Measurements from ENCODE around the gene ZNF586.
"Not testable (repeated sequence)": the region's sequence is repeated elsewhere in the genome, so short reads cannot be mapped to it uniquely, and the experiment has no call there.

The ZNF586 gene

GRCh38 chr19:57769345-57770131 lies at the start of gene ZNF586:
TSS of gene ZNF586 (plus strand) at chr19:57769676. CDS start at chr19:57769843, 167 bp downstream.
- no peak within 1 kb of the TSS for H3K27ac ChIP-seq (ENCODE audit: low read length)
- no peaks in the 10 kb centered on the region for H3K4me1 ChIP-seq (ENCODE audit: control insufficient read depth, low read depth, low read length)
- H3K9me3 ChIP-seq (ENCODE audit: control insufficient read depth, low read depth, low read length) = no peaks in the 10 kb centered on the region
- peak within 1 kb of the TSS; percentile 67 for H3K9ac ChIP-seq (ENCODE audit: low read length)
- no peaks in the 10 kb centered on the region for H3K27me3 ChIP-seq (ENCODE audit: control insufficient read depth, insufficient read depth, low read length)
- peak within 1 kb of the TSS; percentile 71 for H3K4me3 ChIP-seq (ENCODE audit: low read length)
- H3K36me3 ChIP-seq (ENCODE audit: control insufficient read depth, low read depth, low read length) = peaks cover 5% of the 10 kb centered on the region

- peaks cover 14% of the 10 kb centered on the region for H3K36me3 ChIP-seq (ENCODE audit: control insufficient read depth, low read depth, low read length)
- H3K27me3 ChIP-seq (ENCODE audit: control insufficient read depth, insufficient read depth, low read length) = no peaks in the 10 kb centered on the region
- no peaks in the 10 kb centered on the region for H3K9me3 ChIP-seq (ENCODE audit: control insufficient read depth, low read depth, low read length)
- no peak overlapping the region for H3K9ac ChIP-seq (ENCODE audit: low read length)
- H3K4me3 ChIP-seq (ENCODE audit: low read length) = no peak overlapping the region
- peaks cover 13% of the 10 kb centered on the region for H3K4me1 ChIP-seq (ENCODE audit: control insufficient read depth, low read depth, low read length)
- no peak overlapping the region for H3K27ac ChIP-seq (ENCODE audit: low read length)
Measured at GRCh38 chr19:57719901-57720519, 49.5 kb upstream of the ZNF586 start.

GRCh38 chr19:57720878-57721277 lies 48.6 kb upstream of the ZNF586 start:
- Histone ChIP-seq H3K27ac (ENCODE audit: low read length) (no peak overlapping the region), H3K4me3 (ENCODE audit: low read length) (no peak overlapping the region), H3K9ac (ENCODE audit: low read length) (no peak overlapping the region), H3K36me3 (ENCODE audit: control insufficient read depth, low read depth, low read length) (peaks cover 14% of the 10 kb centered on the region), H3K4me1 (ENCODE audit: control insufficient read depth, low read depth, low read length) (peaks cover 13% of the 10 kb centered on the region), H3K9me3 (ENCODE audit: control insufficient read depth, low read depth, low read length) (no peaks in the 10 kb centered on the region), H3K27me3 (ENCODE audit: control insufficient read depth, insufficient read depth, low read length) (no peaks in the 10 kb centered on the region)

- H3K4me3 ChIP-seq (ENCODE audit: low read length); H3K9me3 ChIP-seq (ENCODE audit: control insufficient read depth, low read depth, low read length); H3K9ac ChIP-seq (ENCODE audit: low read length); H3K36me3 ChIP-seq (ENCODE audit: control insufficient read depth, low read depth, low read length); H3K27ac ChIP-seq (ENCODE audit: low read length); H3K4me1 ChIP-seq (ENCODE audit: control insufficient read depth, low read depth, low read length): not testable (repeated sequence)
- H3K27me3 ChIP-seq (ENCODE audit: control insufficient read depth, insufficient read depth, low read length) = peaks cover 13% of the 10 kb centered on the region
Measured at GRCh38 chr19:57738320-57738719, 31.2 kb upstream of the ZNF586 start.

GRCh38 chr19:57738770-57739169 lies 30.7 kb upstream of the ZNF586 start:
- not testable (repeated sequence) for H3K9me3 ChIP-seq (ENCODE audit: control insufficient read depth, low read depth, low read length); H3K36me3 ChIP-seq (ENCODE audit: control insufficient read depth, low read depth, low read length); H3K27ac ChIP-seq (ENCODE audit: low read length)

GRCh38 chr19:57746580-57747471 lies 22.6 kb upstream of the ZNF586 start, which contains the start of gene ZNF776:
TSS of gene ZNF776 (plus strand) at chr19:57746815. CDS start at chr19:57747059, 244 bp downstream.
- peaks cover 28% of the 10 kb centered on the region for H3K36me3 ChIP-seq (ENCODE audit: control insufficient read depth, low read depth, low read length)
- H3K9ac ChIP-seq (ENCODE audit: low read length) = peak within 1 kb of the TSS; percentile 78
- no peaks in the 10 kb centered on the region for H3K9me3 ChIP-seq (ENCODE audit: control insufficient read depth, low read depth, low read length)
- peaks cover 9% of the 10 kb centered on the region for H3K4me1 ChIP-seq (ENCODE audit: control insufficient read depth, low read depth, low read length)
- H3K27me3 ChIP-seq (ENCODE audit: control insufficient read depth, insufficient read depth, low read length) = peaks cover under 1% of the 10 kb centered on the region
- peak within 1 kb of the TSS; percentile 17 for H3K27ac ChIP-seq (ENCODE audit: low read length)
- peak within 1 kb of the TSS; percentile 79 for H3K4me3 ChIP-seq (ENCODE audit: low read length)

More at GRCh38 chr19:57738770-57739169, 30.7 kb upstream of the ZNF586 start:
- not testable (repeated sequence) for H3K4me1 ChIP-seq (ENCODE audit: control insufficient read depth, low read depth, low read length); H3K9ac ChIP-seq (ENCODE audit: low read length); H3K4me3 ChIP-seq (ENCODE audit: low read length)
- H3K27me3 ChIP-seq (ENCODE audit: control insufficient read depth, insufficient read depth, low read length) = peaks cover 13% of the 10 kb centered on the region

GRCh38 chr19:57747472-57747807 lies 22.0 kb upstream of the ZNF586 start:
- no peak overlapping the region for H3K27ac ChIP-seq (ENCODE audit: low read length)

GRCh38 chr19:57748029-57748428 lies 21.4 kb upstream of the ZNF586 start:
- Histone ChIP-seq H3K27ac (ENCODE audit: low read length) (no peak overlapping the region), H3K4me3 (ENCODE audit: low read length) (peak overlapping the region; percentile 79), H3K27me3 (ENCODE audit: control insufficient read depth, insufficient read depth, low read length) (no peaks in the 10 kb centered on the region), H3K36me3 (ENCODE audit: control insufficient read depth, low read depth, low read length) (peaks cover 39% of the 10 kb centered on the region), H3K9me3 (ENCODE audit: control insufficient read depth, low read depth, low read length) (no peaks in the 10 kb centered on the region), H3K4me1 (ENCODE audit: control insufficient read depth, low read depth, low read length) (peaks cover 9% of the 10 kb centered on the region), H3K9ac (ENCODE audit: low read length) (peak overlapping the region; percentile 78)

More at GRCh38 chr19:57747472-57747807, 22.0 kb upstream of the ZNF586 start:
- H3K36me3 ChIP-seq (ENCODE audit: control insufficient read depth, low read depth, low read length) = peaks cover 33% of the 10 kb centered on the region
- H3K9ac ChIP-seq (ENCODE audit: low read length) = peak overlapping the region; percentile 78
- peaks cover 9% of the 10 kb centered on the region for H3K4me1 ChIP-seq (ENCODE audit: control insufficient read depth, low read depth, low read length)
- H3K4me3 ChIP-seq (ENCODE audit: low read length) = peak overlapping the region; percentile 79
- no peaks in the 10 kb centered on the region for H3K9me3 ChIP-seq (ENCODE audit: control insufficient read depth, low read depth, low read length)
- H3K27me3 ChIP-seq (ENCODE audit: control insufficient read depth, insufficient read depth, low read length) = no peaks in the 10 kb centered on the region

- Histone ChIP-seq H3K4me1 (ENCODE audit: control insufficient read depth, low read depth, low read length) (no peaks in the 10 kb centered on the region), H3K4me3 (ENCODE audit: low read length) (no peak overlapping the region), H3K9ac (ENCODE audit: low read length) (no peak overlapping the region), H3K27ac (ENCODE audit: low read length) (no peak overlapping the region), H3K27me3 (ENCODE audit: control insufficient read depth, insufficient read depth, low read length) (no peaks in the 10 kb centered on the region), H3K9me3 (ENCODE audit: control insufficient read depth, low read depth, low read length) (no peaks in the 10 kb centered on the region), H3K36me3 (ENCODE audit: control insufficient read depth, low read depth, low read length) (peaks cover 82% of the 10 kb centered on the region)
Measured at GRCh38 chr19:57754091-57754673, 15.3 kb upstream of the ZNF586 start.

GRCh38 chr19:57755031-57755430 lies 14.4 kb upstream of the ZNF586 start:
- Histone ChIP-seq H3K4me3 (ENCODE audit: low read length) (no peak overlapping the region), H3K9me3 (ENCODE audit: control insufficient read depth, low read depth, low read length) (no peaks in the 10 kb centered on the region), H3K27ac (ENCODE audit: low read length) (no peak overlapping the region), H3K4me1 (ENCODE audit: control insufficient read depth, low read depth, low read length) (no peaks in the 10 kb centered on the region), H3K9ac (ENCODE audit: low read length) (no peak overlapping the region), H3K27me3 (ENCODE audit: control insufficient read depth, insufficient read depth, low read length) (no peaks in the 10 kb centered on the region), H3K36me3 (ENCODE audit: control insufficient read depth, low read depth, low read length) (peaks cover 74% of the 10 kb centered on the region)

- no peak overlapping the region for H3K4me3 ChIP-seq (ENCODE audit: low read length)
Measured at GRCh38 chr19:57757941-57758340, 11.5 kb upstream of the ZNF586 start.

More at GRCh38 chr19:57757941-57758340, 11.5 kb upstream of the ZNF586 start:
- Histone ChIP-seq H3K27ac (ENCODE audit: low read length) (no peak overlapping the region), H3K9me3 (ENCODE audit: control insufficient read depth, low read depth, low read length) (no peaks in the 10 kb centered on the region), H3K4me1 (ENCODE audit: control insufficient read depth, low read depth, low read length) (no peaks in the 10 kb centered on the region), H3K27me3 (ENCODE audit: control insufficient read depth, insufficient read depth, low read length) (no peaks in the 10 kb centered on the region), H3K9ac (ENCODE audit: low read length) (no peak overlapping the region), H3K36me3 (ENCODE audit: control insufficient read depth, low read depth, low read length) (peaks cover 55% of the 10 kb centered on the region)

Measured in iPS-18a (cell line).